Stimulated activated naive CD8-positive, alpha-beta T cell treated with anti-CD3 and anti-CD28 coated beads, Interleukin-15, Interleukin-2, amounts not matched to agents 100 ng/mL and 50 ng/mL, for 24 hours (primary cell): ENCODE measurements around the gene GATA1.

Source experiments
- H3K27ac Mint-ChIP-seq: one replicate; pipeline ENCODE4 v1.8.0; 2021; ENCODE audit warnings: mild to moderate bottlenecking, mixed read lengths
- H3K27me3 Mint-ChIP-seq: one replicate; pipeline ENCODE4 v1.8.0; 2021; ENCODE audit warnings: mixed read lengths
- H3K36me3 Mint-ChIP-seq: one replicate; pipeline ENCODE4 v1.8.0; 2021; ENCODE audit warnings: low read depth, mixed read lengths
- H3K4me1 Mint-ChIP-seq: one replicate; pipeline ENCODE4 v1.8.0; 2021; ENCODE audit warnings: low read depth, mixed read lengths
- H3K4me3 Mint-ChIP-seq: one replicate; pipeline ENCODE4 v1.8.0; 2021; ENCODE audit warnings: mild to moderate bottlenecking, mixed read lengths
- H3K9me3 Mint-ChIP-seq: one replicate; pipeline ENCODE4 v1.8.0; 2021; ENCODE audit warnings: mixed read lengths

GATA1 gene

GRCh38 chrX:48786341-48786800 is at the start of gene GATA1:
Gene GATA1, plus strand, starts transcription at chrX:48786590. Its CDS starts 4,520 bp downstream, at chrX:48791110.
- Mint-ChIP-seq H3K27ac (peak within 1 kb of the TSS; percentile 2), H3K4me1 (peaks cover 3% of the 10 kb centered on the region), H3K36me3 (no peaks in the 10 kb centered on the region), H3K4me3 (no peak within 1 kb of the TSS), H3K9me3 (no peaks in the 10 kb centered on the region), H3K27me3 (no peaks in the 10 kb centered on the region)

DNA sequence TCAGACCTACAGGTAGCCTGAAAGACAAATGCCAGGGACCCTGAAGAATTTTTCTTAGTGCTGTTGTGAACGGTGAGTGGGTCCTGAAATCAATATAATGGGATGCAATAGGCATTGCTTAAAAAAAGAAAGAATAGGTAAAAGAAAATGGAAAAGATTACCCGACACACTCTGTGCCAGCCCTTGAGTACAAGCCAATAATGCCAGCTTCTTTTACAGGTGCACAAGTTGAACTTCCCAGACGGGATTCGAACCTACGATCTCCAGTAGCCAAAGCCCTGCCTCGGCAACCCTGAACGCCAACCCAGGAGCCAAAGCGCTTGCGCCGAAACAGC is 49.5 kb upstream of the GATA1 start:
- Mint-ChIP-seq H3K4me1 (peaks cover 20% of the 10 kb centered on the region), H3K9me3 (no peaks in the 10 kb centered on the region), H3K27ac (peak overlapping the region; percentile 87), H3K36me3 (no peaks in the 10 kb centered on the region), H3K4me3 (peak overlapping the region; percentile 93), H3K27me3 (no peaks in the 10 kb centered on the region)

GRCh38 chrX:48737213-48737938 is 49.0 kb upstream of the GATA1 start:
- Mint-ChIP-seq H3K9me3 (no peaks in the 10 kb centered on the region), H3K27me3 (no peaks in the 10 kb centered on the region), H3K4me3 (peak overlapping the region; percentile 93), H3K27ac (peak overlapping the region; percentile 97), H3K36me3 (no peaks in the 10 kb centered on the region), H3K4me1 (peaks cover 20% of the 10 kb centered on the region)

GRCh38 chrX:48737940-48738339 is 48.5 kb upstream of the GATA1 start:
- H3K4me1 Mint-ChIP-seq, result peaks cover 20% of the 10 kb centered on the region
- H3K4me3 Mint-ChIP-seq, result peak overlapping the region; percentile 93
- H3K36me3 Mint-ChIP-seq, result no peaks in the 10 kb centered on the region
- H3K27ac Mint-ChIP-seq, result peak overlapping the region; percentile 97
- H3K9me3 Mint-ChIP-seq, result no peaks in the 10 kb centered on the region
- no peaks in the 10 kb centered on the region for H3K27me3 Mint-ChIP-seq

- Mint-ChIP-seq H3K36me3 (no peaks in the 10 kb centered on the region), H3K9me3 (no peaks in the 10 kb centered on the region), H3K4me1 (peaks cover 10% of the 10 kb centered on the region), H3K27me3 (no peaks in the 10 kb centered on the region), H3K4me3 (no peak overlapping the region), H3K27ac (no peak overlapping the region)
These were observed 44.6 kb upstream of the GATA1 start for GRCh38 chrX:48741834-48742233.

DNA sequence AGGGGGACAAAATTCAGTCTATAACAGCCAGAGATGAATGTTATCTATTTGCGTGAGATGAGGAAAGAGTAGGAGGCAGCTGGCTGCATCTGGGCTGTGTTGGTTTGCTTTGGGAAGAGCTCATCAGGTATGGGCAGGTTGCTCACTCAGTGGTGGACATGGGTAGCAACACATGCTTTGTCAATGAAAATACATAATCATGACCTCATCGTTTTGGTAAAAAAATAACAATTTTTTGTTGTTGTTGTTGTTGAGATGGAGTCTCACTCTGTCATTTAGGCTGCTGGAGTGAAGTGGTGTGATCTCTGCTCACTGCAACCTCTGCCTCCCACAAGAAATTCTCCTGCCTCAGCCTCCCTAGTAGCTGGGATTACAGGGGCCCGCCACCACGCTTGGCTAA is 41.2 kb upstream of the GATA1 start:
- H3K9me3 Mint-ChIP-seq, result no peaks in the 10 kb centered on the region
- no peaks in the 10 kb centered on the region for H3K36me3 Mint-ChIP-seq
- H3K4me1 Mint-ChIP-seq, result no peaks in the 10 kb centered on the region
- H3K27me3 Mint-ChIP-seq, result no peaks in the 10 kb centered on the region
- H3K4me3 Mint-ChIP-seq, result no peak overlapping the region
- no peak overlapping the region for H3K27ac Mint-ChIP-seq

GRCh38 chrX:48747415-48748016 is 38.9 kb upstream of the GATA1 start:
- Mint-ChIP-seq H3K4me3 (no peak overlapping the region), H3K36me3 (no peaks in the 10 kb centered on the region), H3K9me3 (no peaks in the 10 kb centered on the region), H3K4me1 (peaks cover 6% of the 10 kb centered on the region), H3K27me3 (no peaks in the 10 kb centered on the region), H3K27ac (no peak overlapping the region)

GRCh38 chrX:48749182-48749581 is 37.2 kb upstream of the GATA1 start:
- Mint-ChIP-seq H3K4me1 (peaks cover 6% of the 10 kb centered on the region), H3K4me3 (no peak overlapping the region), H3K36me3 (no peaks in the 10 kb centered on the region), H3K27ac (no peak overlapping the region), H3K9me3 (no peaks in the 10 kb centered on the region), H3K27me3 (no peaks in the 10 kb centered on the region)

GRCh38 chrX:48751343-48751742 is 35.0 kb upstream of the GATA1 start:
- no peaks in the 10 kb centered on the region for H3K27me3 Mint-ChIP-seq
- H3K9me3 Mint-ChIP-seq, result no peaks in the 10 kb centered on the region
- no peak overlapping the region for H3K4me3 Mint-ChIP-seq

DNA sequence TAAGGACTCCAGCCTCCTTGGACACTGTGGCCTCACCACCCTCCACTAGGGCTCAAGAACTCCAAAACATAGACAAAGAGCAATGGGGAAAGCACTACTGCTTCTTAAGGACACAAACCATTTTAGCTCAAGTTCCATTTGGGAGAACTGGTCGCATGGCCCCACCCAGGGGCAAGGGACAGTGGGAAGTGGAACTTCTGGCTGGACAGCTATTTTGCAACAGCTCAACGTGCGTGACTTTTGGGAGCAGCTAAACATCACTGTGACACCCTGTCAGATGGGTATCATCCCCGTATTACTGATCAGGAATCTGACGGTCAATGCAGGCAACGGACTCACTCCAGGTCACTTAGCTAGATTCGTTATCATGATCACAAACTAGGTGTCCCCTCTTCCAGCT is 33.9 kb upstream of the GATA1 start:
- no peak overlapping the region for H3K27ac Mint-ChIP-seq

More at GRCh38 chrX:48751343-48751742, 35.0 kb upstream of the GATA1 start:
- H3K36me3 Mint-ChIP-seq, result no peaks in the 10 kb centered on the region
- no peak overlapping the region for H3K27ac Mint-ChIP-seq
- peaks cover 6% of the 10 kb centered on the region for H3K4me1 Mint-ChIP-seq

GRCh38 chrX:48753708-48754228 is 32.6 kb upstream of the GATA1 start:
- peaks cover 6% of the 10 kb centered on the region for H3K4me1 Mint-ChIP-seq
- H3K27me3 Mint-ChIP-seq, result no peaks in the 10 kb centered on the region
- H3K36me3 Mint-ChIP-seq, result no peaks in the 10 kb centered on the region
- no peak overlapping the region for H3K27ac Mint-ChIP-seq
- H3K4me3 Mint-ChIP-seq, result no peak overlapping the region
- no peaks in the 10 kb centered on the region for H3K9me3 Mint-ChIP-seq

More for the DNA sequence above, 33.9 kb upstream of the GATA1 start:
- no peaks in the 10 kb centered on the region for H3K9me3 Mint-ChIP-seq
- H3K4me1 Mint-ChIP-seq, result peaks cover 6% of the 10 kb centered on the region
- H3K27me3 Mint-ChIP-seq, result no peaks in the 10 kb centered on the region
- H3K4me3 Mint-ChIP-seq, result no peak overlapping the region
- no peaks in the 10 kb centered on the region for H3K36me3 Mint-ChIP-seq

DNA sequence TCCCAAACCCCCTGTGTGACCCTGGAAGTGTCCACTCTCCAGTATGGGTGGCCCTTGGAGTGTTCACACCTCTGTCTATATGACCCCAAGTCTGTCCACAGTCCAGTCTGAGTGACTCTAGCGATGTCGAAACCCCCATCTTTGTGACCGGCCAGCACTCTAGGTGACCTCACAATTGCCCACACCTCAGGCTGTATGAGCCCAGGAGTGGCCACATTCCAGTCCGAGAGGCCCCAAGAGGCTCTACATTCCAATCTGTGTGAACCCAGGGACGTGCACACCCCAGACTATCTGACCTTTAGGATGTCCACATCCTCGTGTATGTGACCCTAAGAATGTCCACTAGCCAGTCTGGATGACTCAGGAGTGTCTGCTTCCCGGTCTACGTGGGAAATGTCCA is 32.2 kb upstream of the GATA1 start:
- Mint-ChIP-seq H3K36me3 (no peaks in the 10 kb centered on the region), H3K27ac (no peak overlapping the region), H3K9me3 (no peaks in the 10 kb centered on the region), H3K4me3 (no peak overlapping the region), H3K4me1 (peaks cover 6% of the 10 kb centered on the region), H3K27me3 (no peaks in the 10 kb centered on the region)

DNA sequence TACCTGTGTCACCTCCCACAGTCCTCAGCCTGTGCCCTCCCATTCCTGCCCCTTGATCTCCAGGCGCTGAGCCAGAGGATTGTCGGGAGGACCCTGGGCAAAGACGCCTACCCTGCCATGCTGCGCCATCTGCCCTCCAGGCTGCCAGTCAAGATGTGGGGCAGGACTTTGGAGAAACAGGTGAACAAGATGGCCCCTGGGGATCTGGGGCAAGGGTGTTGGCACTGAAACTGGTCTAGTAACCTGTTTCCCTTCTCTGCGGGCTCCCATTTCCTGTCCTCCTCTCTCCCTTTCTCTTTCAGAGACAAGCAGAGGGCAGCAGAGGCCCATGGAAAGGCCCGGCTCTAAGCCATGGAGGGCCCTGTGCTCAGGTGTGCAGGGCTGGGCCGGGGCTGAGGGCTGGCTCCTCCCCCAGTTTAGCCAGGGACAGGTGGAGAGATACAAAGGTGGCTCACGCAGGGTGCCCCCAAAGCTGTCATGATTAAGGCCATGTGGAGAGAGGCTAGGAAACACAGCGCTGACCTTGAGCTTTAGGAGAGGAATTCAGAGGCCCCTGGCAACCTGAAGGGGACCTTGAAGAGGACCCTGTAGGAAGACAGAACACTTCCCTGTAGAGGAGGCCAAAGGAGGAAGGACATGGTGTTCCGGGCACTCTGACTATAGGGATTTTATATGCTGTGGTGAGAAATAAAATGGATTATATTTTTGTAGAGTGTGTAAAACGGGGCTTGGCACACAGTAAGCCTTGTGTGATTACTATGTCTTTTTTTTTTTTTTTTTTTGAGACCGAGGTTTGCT is 24.5 kb upstream of the GATA1 start, which contains the start of gene GLOD5:
TSS of gene GLOD5 (plus strand) at position 74 of the 798 bp plus-strand sequence. CDS start at position 118, 44 bp downstream.
- Mint-ChIP-seq H3K27ac (no peak within 1 kb of the TSS), H3K4me1 (peaks cover 3% of the 10 kb centered on the region), H3K9me3 (no peaks in the 10 kb centered on the region), H3K27me3 (no peaks in the 10 kb centered on the region), H3K36me3 (no peaks in the 10 kb centered on the region), H3K4me3 (no peak within 1 kb of the TSS)

- H3K4me3 Mint-ChIP-seq, result no peak overlapping the region
These were observed 17.2 kb upstream of the GATA1 start for GRCh38 chrX:48769230-48769629.

DNA sequence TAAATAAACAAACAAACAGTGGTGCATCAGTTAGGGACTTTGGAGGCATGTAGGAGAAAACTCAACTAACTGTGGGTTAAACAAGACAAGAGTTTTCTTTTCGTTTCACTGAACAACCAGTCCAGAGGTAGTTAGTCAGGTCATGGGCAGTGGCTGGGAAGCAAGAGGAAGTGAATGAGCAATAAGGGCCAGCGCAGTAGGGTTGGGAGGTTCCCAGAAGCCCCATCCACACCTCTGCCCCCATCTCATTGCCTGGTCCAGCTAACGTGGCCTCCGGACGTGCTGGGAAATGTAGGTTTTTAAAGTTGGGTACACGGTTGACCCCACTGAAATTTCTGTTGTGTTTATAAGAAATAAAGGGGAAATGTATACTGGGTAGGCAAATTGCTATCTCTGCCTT is 16.1 kb upstream of the GATA1 start:
- Mint-ChIP-seq H3K4me3 (no peak overlapping the region), H3K27ac (no peak overlapping the region), H3K27me3 (no peaks in the 10 kb centered on the region), H3K36me3 (no peaks in the 10 kb centered on the region), H3K4me1 (no peaks in the 10 kb centered on the region), H3K9me3 (no peaks in the 10 kb centered on the region)

More at GRCh38 chrX:48769230-48769629, 17.2 kb upstream of the GATA1 start:
- no peak overlapping the region for H3K27ac Mint-ChIP-seq
- H3K27me3 Mint-ChIP-seq, result no peaks in the 10 kb centered on the region
- no peaks in the 10 kb centered on the region for H3K9me3 Mint-ChIP-seq
- H3K4me1 Mint-ChIP-seq, result no peaks in the 10 kb centered on the region
- H3K36me3 Mint-ChIP-seq, result no peaks in the 10 kb centered on the region
